SKM-1 treated with dmso at 0.1 percent for 144 hours (cell line): ENCODE measurements around the gene PDE6B.
"Not testable (repeated sequence)": the region's sequence is repeated elsewhere in the genome, so short reads cannot be mapped to it uniquely, and the experiment has no call there.

ENCODE experiments used
- DNase-seq: peaks from one replicate; lab custom pipeline; 2025; ENCODE audit not compliant: unreplicated experiment; lab: John Stamatoyannopoulos, UW

PDE6B gene

GRCh38 chr4:624705-625590 lies at the start of gene PDE6B:
Gene PDE6B (plus strand): TSS chr4:625573. CDS start chr4:625627, 54 bp downstream.
- no peak for DNase-seq

GRCh38 chr4:576245-576821 lies 49.0 kb upstream of the PDE6B start, which contains the start of gene TMEM271:
Gene TMEM271 (minus strand): TSS chr4:576295. CDS start chr4:576062, 233 bp downstream.
- no peak for DNase-seq

GRCh38 chr4:576991-577498 lies 48.3 kb upstream of the PDE6B start:
- DNase-seq: no peak

DNA sequence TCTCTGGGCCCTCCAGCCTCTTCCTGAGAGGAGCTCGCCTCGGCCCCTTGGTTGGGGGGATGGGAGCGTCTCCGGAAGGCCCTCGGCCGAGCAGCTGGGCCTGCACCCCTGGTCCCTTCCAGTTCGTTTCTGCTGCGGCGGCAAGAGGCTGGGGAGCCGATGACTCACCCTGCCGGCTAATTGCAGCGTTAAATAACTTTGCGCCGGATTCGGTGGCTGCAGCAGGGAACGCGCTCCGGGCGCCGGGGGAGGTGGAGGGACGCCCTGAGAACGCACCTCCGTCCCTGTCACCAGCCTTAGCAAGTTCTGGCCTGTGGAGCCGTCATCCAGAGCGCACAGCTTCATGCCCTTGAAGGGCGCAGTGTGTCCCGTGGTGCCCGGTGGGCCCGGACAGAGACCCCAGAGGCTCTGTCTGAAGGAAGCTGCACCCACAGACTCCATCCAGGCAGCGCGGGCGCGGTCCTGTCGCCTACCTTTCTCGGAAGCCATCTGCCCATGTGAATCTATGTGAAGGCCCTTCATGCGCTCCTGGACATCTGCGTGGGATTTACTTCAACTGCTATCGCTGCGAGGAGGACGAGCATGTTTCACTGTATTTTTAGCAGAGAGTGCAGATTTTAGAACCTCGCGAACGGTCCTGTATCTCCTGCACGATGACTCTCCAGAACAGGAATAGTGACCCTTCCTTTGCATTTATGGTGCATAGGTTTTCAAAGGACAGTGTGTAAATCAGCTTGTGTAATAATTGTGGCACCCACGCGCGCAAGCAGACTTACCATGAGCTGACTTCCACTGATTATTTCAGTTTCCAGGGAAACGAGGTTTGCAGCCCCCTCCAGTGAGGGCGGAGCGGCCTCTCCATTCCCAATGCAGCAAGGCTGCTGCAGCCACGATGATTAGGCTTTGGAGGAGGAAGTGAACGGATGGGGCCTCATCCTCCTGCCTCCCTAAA lies 47.6 kb upstream of the PDE6B start:
- DNase-seq: no peak

GRCh38 chr4:578451-579443 lies 46.6 kb upstream of the PDE6B start:
- DNase-seq: no peak

DNA sequence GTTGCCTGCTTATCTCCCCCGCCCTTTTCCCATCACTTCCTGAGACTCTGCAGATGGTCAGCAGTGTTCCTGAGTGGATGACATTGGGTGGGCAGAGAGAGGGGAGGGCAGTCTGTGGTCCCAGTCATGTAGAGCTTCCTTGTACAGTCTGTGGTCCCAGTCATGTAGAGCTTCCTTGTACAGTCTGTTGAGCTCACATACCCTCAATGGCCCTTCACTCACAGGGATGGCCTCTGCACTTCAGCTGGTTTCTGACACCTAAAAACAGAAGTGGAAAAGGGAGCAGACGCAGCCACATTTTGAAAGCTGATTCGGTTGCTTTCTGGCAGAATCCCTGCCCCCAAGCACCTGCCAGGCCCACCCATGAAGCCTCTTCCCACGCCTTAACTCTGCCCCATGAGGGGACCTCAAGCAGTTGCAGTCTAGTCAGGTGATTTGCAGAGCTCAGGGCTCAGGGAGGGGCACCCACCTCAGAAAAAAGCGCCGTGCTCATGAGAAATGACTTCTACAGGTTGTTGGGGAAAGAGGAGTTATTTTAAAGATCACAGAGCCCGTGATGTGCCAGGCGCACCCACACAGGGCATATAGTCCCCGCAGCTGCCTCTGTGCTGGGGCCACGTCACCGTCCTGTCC lies 45.7 kb upstream of the PDE6B start:
- no peak for DNase-seq

DNA sequence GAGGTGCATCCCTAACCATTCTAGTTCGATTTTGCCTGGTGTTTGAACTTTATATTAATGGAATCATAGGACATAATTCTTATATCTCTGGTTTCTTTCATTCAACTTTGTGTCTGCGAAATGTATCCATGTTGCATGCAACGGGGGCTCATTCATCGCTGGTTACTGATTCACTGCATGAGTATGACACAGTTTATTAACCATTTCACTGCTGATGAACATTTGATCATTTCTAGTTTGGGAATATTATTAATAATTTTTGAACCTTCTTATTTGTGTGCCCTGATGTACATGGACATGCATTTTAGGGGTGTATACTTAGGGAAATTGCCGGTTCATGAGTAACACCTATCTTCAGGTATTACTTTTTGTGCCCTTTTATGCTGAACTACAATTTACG lies 44.2 kb upstream of the PDE6B start:
- no peak for DNase-seq

DNA sequence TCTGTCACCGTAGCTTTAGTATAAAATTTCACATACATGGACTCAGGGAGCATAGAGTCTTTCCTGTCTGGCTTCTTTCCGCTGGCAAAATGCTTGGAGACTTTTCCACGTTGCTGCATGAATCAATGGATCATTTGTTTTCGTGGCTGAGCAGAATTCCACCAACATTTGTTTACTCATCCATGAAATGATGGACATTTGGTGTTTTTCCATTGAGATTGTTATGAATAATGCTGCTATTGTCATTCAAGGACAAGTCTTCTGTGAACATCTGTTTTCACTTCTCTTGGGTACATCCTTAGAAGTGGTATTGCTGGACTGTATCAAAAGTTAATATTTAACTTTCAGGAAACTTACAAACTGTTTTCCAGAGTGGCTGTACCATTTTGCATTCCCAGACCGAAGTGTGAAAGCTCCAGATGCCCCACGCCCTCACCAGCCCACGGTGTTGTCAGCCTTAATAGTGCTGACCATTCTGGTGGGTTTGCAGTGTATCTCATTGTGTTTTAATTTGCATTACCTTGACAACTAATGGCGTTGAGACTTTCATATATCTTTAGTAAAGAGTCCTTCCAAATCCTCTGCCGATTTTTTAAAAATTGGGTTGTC lies 43.5 kb upstream of the PDE6B start:
- DNase-seq: no peak

DNA sequence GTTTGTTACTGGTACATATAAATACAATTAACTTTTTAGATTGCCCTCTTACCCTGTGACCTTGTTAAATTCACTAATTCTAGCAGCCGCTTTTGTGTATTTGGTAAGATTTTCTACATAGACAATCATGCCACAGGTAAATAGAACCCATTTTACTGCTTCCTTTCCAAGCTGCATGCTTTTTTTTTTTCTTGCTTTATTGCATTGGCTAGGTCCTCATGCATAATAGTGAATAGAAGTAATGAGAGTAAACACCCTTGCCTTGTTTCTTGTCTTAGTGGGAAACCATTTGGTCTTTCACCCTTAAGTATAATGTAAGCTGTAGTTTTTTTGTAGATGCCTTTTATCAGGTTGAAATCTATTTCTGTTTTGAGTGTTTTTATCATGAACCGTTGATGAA lies 41.6 kb upstream of the PDE6B start:
- no peak for DNase-seq

- DNase-seq: no peak
Measured at GRCh38 chr4:587671-588350, 37.6 kb upstream of the PDE6B start.

DNA sequence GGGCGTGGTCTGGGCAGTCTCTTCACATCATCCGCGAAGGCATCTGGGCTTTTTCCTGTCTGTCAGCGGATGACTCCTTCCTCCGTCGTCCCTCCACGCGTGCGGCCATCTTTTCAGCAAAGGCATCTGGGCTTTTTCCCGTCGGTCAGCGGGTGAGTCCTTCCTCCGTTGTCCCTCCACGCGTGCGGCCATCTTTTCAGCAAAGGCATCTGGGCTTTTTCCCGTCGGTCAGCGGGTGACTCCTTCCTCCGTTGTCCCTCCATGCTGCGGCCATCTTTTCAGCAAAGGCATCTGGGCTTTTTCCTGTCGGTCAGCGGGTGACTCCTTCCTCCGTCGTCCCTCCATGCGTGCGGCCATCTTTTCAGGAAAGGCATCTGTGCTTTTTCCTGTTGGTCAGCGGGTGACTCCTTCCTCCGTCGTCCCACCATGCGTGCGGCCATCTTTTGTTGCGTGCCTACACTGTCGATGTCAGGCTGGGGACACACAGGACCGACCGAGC lies 37.0 kb upstream of the PDE6B start:
- no peak for DNase-seq

DNA sequence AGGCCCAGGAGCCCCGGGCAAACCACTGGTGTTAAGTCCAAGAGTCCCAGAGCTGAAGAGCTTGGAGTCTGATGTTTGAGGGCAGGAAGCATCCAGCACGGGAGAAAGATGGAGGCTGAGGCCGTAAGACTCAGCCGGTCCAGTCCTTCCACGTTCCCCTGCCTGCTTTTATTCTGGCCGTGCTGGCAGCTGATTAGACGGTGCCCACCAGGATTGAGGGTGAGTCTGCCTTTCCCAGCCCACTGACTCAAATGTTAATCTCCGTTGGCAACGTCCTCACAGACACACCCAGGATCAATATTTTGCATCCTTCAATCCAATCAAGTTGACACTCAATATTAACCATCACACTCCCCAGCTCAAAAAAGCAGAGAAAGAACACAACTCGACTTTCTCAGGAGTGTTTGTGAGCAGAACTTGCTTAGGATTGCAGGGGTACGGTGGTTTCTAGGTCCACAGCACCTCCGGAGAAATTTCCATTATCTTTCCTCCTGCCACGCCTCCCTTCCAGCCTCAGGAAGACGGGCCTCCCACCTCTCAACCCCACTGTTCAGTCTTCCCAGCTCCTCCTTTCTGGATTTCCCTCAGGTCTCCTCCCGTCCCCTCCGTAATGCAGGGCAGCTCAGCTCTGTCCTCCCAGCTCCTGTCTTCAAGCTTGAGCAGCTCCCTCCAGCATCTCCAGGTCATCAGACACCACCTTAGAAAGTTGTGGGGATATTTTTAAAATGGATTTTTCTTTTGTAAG lies 36.0 kb upstream of the PDE6B start:
- DNase-seq: no peak

DNA sequence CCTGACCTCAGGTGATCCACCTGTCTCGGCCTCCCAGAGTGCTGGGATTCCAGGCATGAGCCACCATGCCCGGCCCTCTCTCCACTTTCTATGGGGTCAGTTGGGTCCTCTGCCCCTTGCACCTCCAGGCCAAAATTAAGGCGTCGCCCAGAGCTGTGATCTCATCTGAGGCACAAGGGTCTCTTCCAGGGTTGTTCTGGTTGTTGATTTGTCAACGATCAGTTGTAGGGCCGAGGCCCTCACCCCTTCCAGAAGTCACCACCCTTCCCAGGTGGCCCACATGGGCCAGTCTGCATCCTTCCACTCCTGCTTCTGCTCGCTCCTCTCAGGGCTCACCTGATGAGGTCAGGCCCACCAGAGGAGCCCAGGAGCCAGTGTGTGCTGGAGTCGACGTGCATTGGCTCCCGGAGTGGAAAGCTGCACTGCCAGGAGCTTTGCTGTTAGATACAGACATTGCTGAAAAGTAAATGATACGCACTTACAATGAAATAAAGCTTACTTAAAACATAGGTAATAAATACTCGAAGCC lies 35.0 kb upstream of the PDE6B start:
- DNase-seq: no peak

DNA sequence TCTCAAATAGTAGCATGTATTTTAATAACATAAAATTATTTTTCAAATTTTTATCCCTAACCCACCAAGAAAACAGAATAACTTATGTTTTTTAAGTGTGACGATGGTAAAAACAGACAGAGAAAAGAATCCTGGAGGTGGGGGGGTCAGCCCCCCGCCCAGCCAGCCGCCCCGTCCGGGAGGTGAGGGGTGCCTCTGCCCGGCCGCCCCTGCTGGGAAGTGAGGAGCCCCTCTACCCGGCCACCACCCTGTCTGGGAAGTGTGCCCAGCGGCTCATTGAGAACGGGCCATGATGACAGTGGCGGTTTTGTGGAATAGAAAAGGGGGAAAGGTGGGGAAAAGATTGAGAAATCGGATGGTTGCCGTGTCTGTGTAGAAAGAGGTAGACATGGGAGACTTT lies 33.2 kb upstream of the PDE6B start:
- not testable (repeated sequence) for DNase-seq

DNA sequence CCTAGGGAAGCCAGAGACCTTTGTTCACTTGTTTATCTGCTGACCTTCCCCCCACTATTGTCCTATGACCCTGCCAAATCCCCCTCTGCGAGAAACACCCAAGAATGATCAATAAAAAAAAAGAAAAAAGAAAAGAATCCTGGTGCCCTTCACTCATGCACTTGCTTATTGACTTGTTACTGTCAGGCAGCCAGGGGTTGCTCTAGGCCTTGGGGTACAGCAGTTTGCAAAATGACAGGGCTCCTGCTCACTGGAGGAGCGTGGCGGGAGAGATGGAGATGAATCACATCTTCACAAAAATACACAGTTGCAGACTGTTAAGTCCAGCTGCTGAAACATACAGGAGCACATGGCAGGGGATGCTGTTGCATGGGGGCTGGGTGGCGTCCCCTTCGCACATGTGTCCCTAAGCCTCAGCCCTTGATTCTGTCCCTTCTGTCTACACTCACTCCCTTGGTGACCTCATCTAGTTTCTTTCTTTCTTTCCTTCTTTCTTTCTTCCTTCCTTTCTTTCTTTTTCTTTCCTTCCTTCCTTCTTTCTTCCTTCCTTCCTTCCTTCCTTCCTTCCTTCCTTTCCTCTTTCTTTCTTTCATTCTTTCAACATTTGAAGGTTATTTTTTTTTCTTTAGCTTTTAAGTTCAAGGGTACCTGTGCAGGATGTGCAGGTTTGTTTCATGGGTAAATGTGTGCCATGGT lies 32.4 kb upstream of the PDE6B start:
- DNase-seq: no peak

DNA sequence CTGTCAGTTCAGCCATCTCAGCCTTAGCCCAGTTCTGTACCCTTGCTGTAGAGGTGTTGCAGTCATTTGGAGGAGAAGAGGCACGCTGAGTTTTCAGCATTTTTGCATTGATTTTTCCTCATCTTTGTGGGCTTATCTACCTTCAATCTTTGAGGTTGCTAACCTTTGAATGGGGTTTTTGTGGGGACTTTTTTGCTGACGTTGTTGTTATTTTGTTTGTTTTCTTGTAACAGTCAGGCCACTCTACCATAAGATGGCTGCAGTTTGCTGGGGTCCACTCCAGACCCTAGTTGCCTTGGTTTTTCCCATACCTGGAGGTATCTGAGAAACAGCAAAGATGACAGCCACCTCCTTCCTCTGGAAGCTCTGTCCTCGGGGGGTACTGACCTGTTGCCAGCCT lies 26.4 kb upstream of the PDE6B start:
- DNase-seq: no peak

- DNase-seq: no peak
Measured at GRCh38 chr4:600166-600565, 25.2 kb upstream of the PDE6B start.
